NCI-H226 (cell line): ENCODE measurements around the gene MYO1G.
A peak's percentile ranks its signal among the peaks of the same experiment; 100 is the strongest.
"Not testable (repeated sequence)": the region's sequence is repeated elsewhere in the genome, so short reads cannot be mapped to it uniquely, and the experiment has no call there.

Source experiments
- DNase-seq: peaks from one replicate; pipeline ENCODE4 v3.0.0-alpha.2; 2015

MYO1G gene

DNA sequence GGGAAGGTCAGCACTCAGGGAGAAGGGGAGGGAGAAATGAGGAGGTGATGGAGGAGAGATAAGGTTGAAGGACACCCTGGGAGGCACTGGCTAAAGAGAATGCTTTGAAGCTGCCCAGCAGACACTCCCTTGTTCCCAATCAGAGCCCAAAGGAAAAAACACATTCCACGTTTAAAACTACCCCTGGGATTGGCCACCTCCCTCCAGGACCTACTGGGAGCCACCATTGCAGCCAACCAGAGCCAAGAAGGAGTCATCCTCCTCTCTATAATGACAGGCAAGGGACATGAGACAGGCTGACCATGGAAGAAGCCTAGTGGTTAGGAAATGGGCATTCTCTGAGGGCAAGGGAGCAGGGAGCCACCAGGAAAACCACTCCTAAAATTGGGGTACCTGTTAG lies 43.8 kb downstream of the MYO1G start:
- no peak for DNase-seq

DNA sequence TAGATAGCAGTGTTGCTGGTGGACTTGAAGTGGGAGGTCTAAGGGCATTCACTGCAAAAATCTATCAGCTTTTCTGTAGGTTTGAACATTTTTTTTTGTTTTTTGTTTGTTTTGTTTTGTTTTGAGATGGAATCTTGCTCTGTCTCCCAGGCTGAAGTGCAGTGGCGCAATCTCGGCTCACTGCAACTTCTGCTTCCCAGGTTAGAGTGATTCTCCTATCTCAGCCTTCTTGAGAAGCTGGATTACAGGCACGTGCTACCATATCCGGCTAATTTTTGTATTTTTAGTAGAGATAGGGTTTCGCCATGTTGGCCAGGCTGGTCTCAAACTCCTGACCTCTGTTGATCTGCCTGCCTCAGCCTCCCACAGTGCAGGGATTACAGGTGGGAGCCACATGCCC lies 44.3 kb downstream of the MYO1G start:
- not testable (repeated sequence) for DNase-seq

DNA sequence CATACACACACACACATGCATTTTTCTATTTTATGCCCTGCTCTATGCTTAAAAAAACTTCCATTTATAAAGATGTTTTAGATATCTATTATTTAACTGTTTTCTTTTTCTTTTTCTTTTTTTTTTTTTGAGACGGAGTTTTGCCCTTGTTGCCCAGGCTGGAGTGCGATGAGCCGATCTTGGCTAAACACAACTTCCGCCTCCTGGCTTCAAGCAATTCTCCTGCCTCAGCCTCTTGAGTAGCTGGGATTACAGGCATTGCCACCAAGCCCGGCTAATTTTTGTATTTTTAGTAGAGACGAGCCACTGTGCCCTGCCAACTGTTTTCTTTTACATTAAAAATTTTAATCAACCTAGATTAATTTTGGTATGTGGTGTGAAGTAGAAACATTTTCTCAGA lies 47.9 kb downstream of the MYO1G start:
- no peak for DNase-seq

DNA sequence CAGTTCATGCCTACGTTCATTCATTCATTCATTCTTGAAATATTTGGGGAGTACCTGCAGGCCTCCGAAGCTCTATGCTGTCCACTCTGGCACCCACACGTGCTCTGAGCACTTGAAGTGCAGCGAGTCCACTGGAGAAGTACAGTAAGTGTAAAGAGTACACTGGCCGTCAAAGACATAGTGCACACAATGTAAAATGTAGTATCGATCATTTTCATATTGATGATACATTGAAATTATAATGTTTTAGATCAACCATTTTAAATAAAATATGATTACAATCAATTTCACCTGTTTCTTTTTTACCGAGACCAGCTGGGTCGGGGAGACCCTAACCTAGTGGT lies 56.5 kb downstream of the MYO1G start:
- DNase-seq: no peak

DNA sequence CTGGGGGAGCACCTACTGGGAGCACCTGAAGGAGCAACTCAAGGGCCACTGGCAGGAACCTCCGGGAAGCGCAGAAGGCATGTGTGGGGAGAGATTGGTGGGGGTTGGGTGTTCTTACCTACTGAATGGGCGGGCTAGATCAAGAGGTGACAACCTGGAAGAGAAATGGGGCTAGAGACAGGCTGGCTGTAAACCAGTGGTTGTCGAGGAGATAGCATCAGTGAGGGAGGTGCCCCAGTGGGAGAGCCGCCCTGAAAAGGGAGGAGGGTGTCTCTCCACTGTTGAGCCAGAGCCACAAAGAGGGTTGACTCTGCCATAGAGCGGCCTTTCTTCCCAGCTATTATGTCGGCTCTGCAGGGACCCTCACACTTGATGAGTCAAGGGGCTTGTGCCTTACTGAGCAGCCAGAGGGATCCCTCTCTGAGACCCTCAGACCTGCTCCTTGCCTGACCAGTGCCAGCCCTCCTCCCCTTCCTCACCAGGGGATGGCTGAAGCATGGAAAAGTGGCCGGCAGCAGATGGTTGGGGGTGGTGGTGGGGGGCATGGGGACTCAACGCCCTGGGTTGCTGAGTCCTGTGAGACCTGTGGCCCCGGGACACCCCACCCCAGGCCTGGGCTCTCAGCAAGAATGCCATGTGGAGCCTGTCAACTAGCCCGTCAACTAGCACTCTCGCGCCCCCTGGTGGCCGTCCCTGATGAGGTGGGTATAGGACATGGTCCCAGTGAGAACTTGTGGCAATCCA lies 57.0 kb downstream of the MYO1G start:
- DNase-seq: peak; percentile 54

DNA sequence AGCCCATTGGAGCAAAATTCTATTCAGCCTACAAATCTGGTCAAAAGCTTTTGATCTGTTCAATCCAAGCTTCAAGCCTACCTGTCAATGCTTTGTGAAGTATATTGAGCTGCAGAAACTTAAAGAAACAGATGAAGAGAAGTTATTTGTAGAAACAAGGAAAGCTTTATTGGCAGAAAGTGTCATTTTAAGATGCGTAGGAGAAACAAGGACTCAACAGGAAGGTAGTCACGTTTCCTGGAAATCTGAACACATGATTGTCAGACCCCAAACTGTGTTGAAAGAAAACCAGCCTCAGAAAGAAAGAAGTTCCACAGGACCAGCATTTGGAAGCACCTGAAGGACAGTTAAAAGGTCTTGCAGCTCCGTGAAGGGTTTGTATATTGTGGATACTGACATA lies 58.7 kb downstream of the MYO1G start:
- no peak for DNase-seq

DNA sequence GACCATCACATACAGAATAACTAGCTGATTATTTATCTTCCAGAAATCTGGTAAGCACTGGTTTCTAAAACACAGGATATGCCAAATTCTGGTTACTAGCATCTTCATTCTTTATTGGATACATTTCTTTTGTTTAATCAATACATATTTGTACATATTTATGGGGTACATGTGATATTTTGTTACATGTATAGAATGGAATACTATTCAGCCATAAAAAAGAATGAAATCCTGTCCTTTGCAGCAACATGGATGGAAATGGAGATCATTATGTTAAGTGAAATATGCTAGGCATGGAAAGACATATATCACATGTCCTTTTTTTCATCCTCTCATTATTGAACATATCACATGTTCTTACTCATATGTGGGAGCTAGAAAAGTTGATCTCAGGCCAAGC lies 60.8 kb downstream of the MYO1G start:
- no peak for DNase-seq

DNA sequence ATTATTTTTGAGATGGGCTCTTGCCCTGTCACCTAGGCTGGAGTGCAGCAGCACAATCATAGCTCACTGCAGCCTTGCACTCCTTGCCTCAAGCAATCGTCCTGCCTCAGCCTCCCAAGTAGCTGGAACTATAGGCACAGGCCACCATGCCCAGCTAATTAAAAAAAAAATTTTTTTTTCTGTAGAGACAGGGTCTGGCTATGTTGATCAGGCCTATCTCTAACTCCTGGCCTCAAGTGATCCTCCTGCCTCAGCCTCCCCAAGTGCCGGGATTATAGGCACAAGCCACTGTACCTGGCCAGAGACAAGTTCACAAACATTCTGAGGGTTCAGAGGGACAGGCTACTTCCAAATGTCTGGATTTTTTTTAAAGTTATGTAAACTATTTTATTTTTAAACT lies 61.4 kb downstream of the MYO1G start:
- DNase-seq: no peak

DNA sequence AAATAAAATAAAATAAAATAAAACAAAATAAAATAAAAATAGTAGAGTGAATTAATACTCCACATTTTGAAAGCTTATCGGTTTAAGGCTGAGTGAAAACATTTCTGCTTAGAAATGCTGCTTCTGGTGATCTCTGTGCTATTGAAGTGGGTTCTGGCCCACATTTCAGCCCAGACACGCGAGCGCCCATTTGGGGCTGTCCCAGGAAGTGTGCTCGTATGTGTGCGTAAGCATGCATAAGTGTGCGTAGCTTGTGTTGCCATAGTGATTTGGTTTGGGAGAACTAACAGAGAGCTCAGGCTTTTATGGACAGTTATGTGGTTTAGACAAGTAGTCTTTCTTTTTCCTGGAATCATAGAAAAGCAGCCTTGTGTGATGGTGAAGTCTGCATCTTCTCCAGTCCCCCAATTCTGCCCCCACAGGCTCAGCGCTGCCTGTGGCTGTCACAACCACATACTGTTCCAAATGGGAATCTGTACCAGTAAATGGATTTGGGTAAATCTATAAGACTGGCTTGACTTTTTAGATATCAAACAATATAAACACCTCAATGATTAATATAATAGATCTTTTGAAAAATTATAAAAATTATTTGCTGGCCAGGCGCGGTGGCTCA lies 63.7 kb downstream of the MYO1G start:
- no peak for DNase-seq

DNA sequence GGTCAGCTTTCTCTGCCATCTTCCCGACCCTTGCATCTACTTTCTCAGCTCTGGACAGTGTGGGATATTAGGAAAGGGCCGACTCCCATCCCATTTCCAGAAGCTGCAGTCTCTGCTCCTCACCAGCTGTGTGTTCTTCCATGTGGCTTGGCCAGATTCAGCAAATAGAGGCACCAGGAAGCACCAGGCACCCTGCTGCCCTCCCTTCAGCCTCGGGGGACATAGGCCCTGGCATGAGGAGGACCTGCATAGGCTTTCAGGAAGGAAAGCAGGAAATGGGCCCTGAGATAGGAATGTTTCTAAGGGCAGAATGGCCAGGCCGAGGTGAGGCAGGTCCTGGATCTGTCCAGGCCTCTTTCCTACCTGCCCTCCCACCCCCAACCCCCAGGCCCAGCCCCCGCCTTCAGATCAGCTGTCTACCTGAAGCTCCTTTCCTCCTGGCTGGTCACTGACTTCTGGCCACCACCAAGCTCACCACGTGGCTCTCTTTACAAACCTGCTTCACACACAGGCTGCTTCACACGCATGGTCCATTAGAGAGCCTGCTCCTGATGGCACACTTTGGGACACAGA lies 66.0 kb downstream of the MYO1G start:
- DNase-seq: peak; percentile 53
